Spinal cord (tissue), 10 donors: ENCODE measurements around the gene KCNH8. TPM values are rescaled to one million over a fixed set of nuclear protein-coding genes. Genes with fewer than 3 reads are reported as not detected.
"Not testable (repeated sequence)": the region's sequence is repeated elsewhere in the genome, so short reads cannot be mapped to it uniquely, and the experiment has no call there.

Experiments
- DNase-seq, 6 donors: peaks; one replicate each; pipeline versions ENCODE4 v3.0.0 to v3.0.0-alpha.2; 2013 to 2015; ENCODE audit warnings: low spot score in 6 of 6, low read depth in 4 of 6
- H3K27ac ChIP-seq: one replicate; pipeline ENCODE4 v1.5.1; 2013; ENCODE audit warnings: low read depth, low read length, control low read depth
- H3K27me3 ChIP-seq: one replicate; pipeline ENCODE4 v1.6.1; 2013; ENCODE audit warnings: low read length; ENCODE audit not compliant: control insufficient read depth, insufficient read depth
- H3K36me3 ChIP-seq: one replicate; pipeline ENCODE4 v1.6.1; 2013; ENCODE audit warnings: low read length; ENCODE audit not compliant: control insufficient read depth, insufficient read depth
- H3K4me1 ChIP-seq: one replicate; pipeline ENCODE4 v1.6.1; 2013; ENCODE audit warnings: low read length; ENCODE audit not compliant: control insufficient read depth, insufficient read depth
- H3K4me3 ChIP-seq: one replicate; pipeline ENCODE4 v1.5.1; 2013; ENCODE audit warnings: low read depth, low read length, control low read depth
- H3K9me3 ChIP-seq: one replicate; pipeline ENCODE4 v1.6.1; 2013; ENCODE audit warnings: low read length; ENCODE audit not compliant: control insufficient read depth, insufficient read depth
- WGBS: methylation state at CpG from one replicate; pipeline ENCODE4 v1.1.5; 2013; ENCODE audit warnings: missing lambda C conversion rate; ENCODE audit not compliant: insufficient coverage; 5-methylcytosine and 5-hydroxymethylcytosine counted together
- long read RNA-seq, 4 donors: transcript quantifications; one replicate each; lab custom pipeline, GENCODE V29; 2026
- polyA plus RNA-seq, 2 donors: library from polyadenylated mRNA; unstranded; fragments of 120-200 nt; gene quantifications; one replicate each; pipeline ENCODE4 v1.2.1, GENCODE V29; 2013; ENCODE audit not compliant: insufficient read length in 2 of 2
- total RNA-seq, 2 donors: library from RNA; depleted of rRNA in 1 of 2; stranded (reverse); fragments of 120-200 nt in 1 of 2; fragments of >200 nt in 1 of 2; gene quantifications; one replicate each; pipeline versions ENCODE4 v1.2.3 to v1.2.4, GENCODE V29; 2013 to 2014
- donor health status: healthy.

Gene KCNH8
- total RNA-seq (1 to 10 TPM; 4.1 to 6.9 TPM), polyA plus RNA-seq (10 to 100 TPM in 1 of 2 donors, 1 to 10 TPM in 1; 8.7 to 10.6 TPM)
- long read RNA-seq, donor 1 = 0 reads
- long read RNA-seq, donor 2 = 0 reads
- long read RNA-seq, donor 3 = 0 reads
- long read RNA-seq, donor 4 = 0 reads

- DNase-seq = peak in 5 of 6 donors; percentile 26 to 84 (median 39)
- Histone ChIP-seq H3K9me3 (peaks cover 4% of the 10 kb centered on the region), H3K4me1 (peaks cover 7% of the 10 kb centered on the region), H3K27ac (peak within 1 kb of the TSS; percentile 98), H3K27me3 (no peaks in the 10 kb centered on the region), H3K36me3 (no peaks in the 10 kb centered on the region), H3K4me3 (peak within 1 kb of the TSS; percentile 93)
- WGBS = under 1% methylated on average over 44 of the region's 64 CpGs
Measured at GRCh38 chr3:19147905-19148767, at the start of gene KCNH8. Gene KCNH8, plus strand, starts transcription at chr3:19148510. Its CDS starts 210 bp downstream, at chr3:19148720.

- not testable (repeated sequence) for H3K4me3 ChIP-seq, H3K27me3 ChIP-seq, DNase-seq, H3K36me3 ChIP-seq, H3K27ac ChIP-seq, H3K4me1 ChIP-seq, H3K9me3 ChIP-seq
- 75% methylated on average over 15 of the region's 29 CpGs for WGBS
Measured at GRCh38 chr3:19102654-19103290, 45.5 kb upstream of the KCNH8 start.

- no peak for DNase-seq
- no CpG with 5 or more reads among the region's 3 CpGs for WGBS
- no peaks in the 10 kb centered on the region for H3K4me1 ChIP-seq
- H3K27ac ChIP-seq = no peak overlapping the region
- no peaks in the 10 kb centered on the region for H3K36me3 ChIP-seq
- peaks cover 2% of the 10 kb centered on the region for H3K9me3 ChIP-seq
- H3K4me3 ChIP-seq = no peak overlapping the region
- H3K27me3 ChIP-seq = no peaks in the 10 kb centered on the region
Measured at GRCh38 chr3:19103510-19103909, 44.8 kb upstream of the KCNH8 start.

GRCh38 chr3:19104459-19104858 is 43.9 kb upstream of the KCNH8 start:
- Histone ChIP-seq H3K27ac (no peak overlapping the region), H3K4me1 (no peaks in the 10 kb centered on the region), H3K9me3 (peaks cover 2% of the 10 kb centered on the region), H3K36me3 (no peaks in the 10 kb centered on the region), H3K4me3 (no peak overlapping the region), H3K27me3 (no peaks in the 10 kb centered on the region)
- DNase-seq = no peak

GRCh38 chr3:19105826-19106225 is 42.5 kb upstream of the KCNH8 start:
- Histone ChIP-seq H3K27me3 (no peaks in the 10 kb centered on the region), H3K9me3 (peaks cover 2% of the 10 kb centered on the region), H3K27ac (no peak overlapping the region), H3K36me3 (no peaks in the 10 kb centered on the region), H3K4me1 (no peaks in the 10 kb centered on the region), H3K4me3 (no peak overlapping the region)
- no CpG with 5 or more reads among the region's 4 CpGs for WGBS
- no peak for DNase-seq

GRCh38 chr3:19106307-19106706 is 42.0 kb upstream of the KCNH8 start:
- no peak overlapping the region for H3K27ac ChIP-seq
- H3K27me3 ChIP-seq = no peaks in the 10 kb centered on the region
- 100% methylated on average over 1 of the region's 1 CpG for WGBS
- peaks cover 2% of the 10 kb centered on the region for H3K9me3 ChIP-seq
- H3K36me3 ChIP-seq = no peaks in the 10 kb centered on the region
- no peak overlapping the region for H3K4me3 ChIP-seq
- H3K4me1 ChIP-seq = no peaks in the 10 kb centered on the region
- DNase-seq = no peak

GRCh38 chr3:19107719-19108118 is 40.6 kb upstream of the KCNH8 start:
- Histone ChIP-seq H3K4me3 (no peak overlapping the region), H3K4me1 (no peaks in the 10 kb centered on the region), H3K36me3 (no peaks in the 10 kb centered on the region), H3K27me3 (no peaks in the 10 kb centered on the region), H3K27ac (no peak overlapping the region), H3K9me3 (peaks cover 2% of the 10 kb centered on the region)
- WGBS = 71% methylated on average over 3 of the region's 3 CpGs
- DNase-seq = no peak

GRCh38 chr3:19110335-19110895 is 37.9 kb upstream of the KCNH8 start:
- Histone ChIP-seq H3K27me3 (no peaks in the 10 kb centered on the region), H3K36me3 (no peaks in the 10 kb centered on the region), H3K27ac (no peak overlapping the region), H3K9me3 (peaks cover 2% of the 10 kb centered on the region), H3K4me3 (no peak overlapping the region), H3K4me1 (no peaks in the 10 kb centered on the region)
- peak in 1 of 6 donors; percentile 87 for DNase-seq
- WGBS = 100% methylated on average over 1 of the region's 1 CpG

- Histone ChIP-seq H3K9me3 (no peaks in the 10 kb centered on the region), H3K4me3 (no peak overlapping the region), H3K36me3 (no peaks in the 10 kb centered on the region), H3K4me1 (no peaks in the 10 kb centered on the region), H3K27me3 (no peaks in the 10 kb centered on the region), H3K27ac (no peak overlapping the region)
- no CpG with 5 or more reads among the region's 1 CpG for WGBS
- peak in 1 of 6 donors; percentile 52 for DNase-seq
Measured at GRCh38 chr3:19114461-19114860, 33.8 kb upstream of the KCNH8 start.
